ENCODE measurements around the gene SRCIN1.
A peak's percentile ranks its signal among the peaks of the same experiment; 100 is the strongest.

Gene SRCIN1

GRCh38 chr17:38598995-38599394 is 6.8 kb downstream of the SRCIN1 start:
- no peak for DNase-seq

GRCh38 chr17:38598536-38598935 is 7.2 kb downstream of the SRCIN1 start:
- DNase-seq: no peak

GRCh38 chr17:38597375-38597774 is 8.4 kb downstream of the SRCIN1 start:
- no peak for DNase-seq

GRCh38 chr17:38596651-38597050 is 9.1 kb downstream of the SRCIN1 start:
- no peak for DNase-seq

- no peak for DNase-seq
Measured at GRCh38 chr17:38595892-38596291, 9.9 kb downstream of the SRCIN1 start.

GRCh38 chr17:38594152-38594551 is 11.6 kb downstream of the SRCIN1 start:
- no peak for DNase-seq

- DNase-seq: no peak
Measured at GRCh38 chr17:38592487-38592886, 13.3 kb downstream of the SRCIN1 start.

GRCh38 chr17:38591759-38592241 is 14.0 kb downstream of the SRCIN1 start:
- no peak for DNase-seq

GRCh38 chr17:38590988-38591758 is 14.6 kb downstream of the SRCIN1 start:
- no peak for DNase-seq

GRCh38 chr17:38589462-38590114 is 16.2 kb downstream of the SRCIN1 start:
- no peak for DNase-seq

- DNase-seq: no peak
Measured at GRCh38 chr17:38588788-38589174, 17.0 kb downstream of the SRCIN1 start.

- no peak for DNase-seq
Measured at GRCh38 chr17:38587947-38588787, 17.6 kb downstream of the SRCIN1 start.

- DNase-seq: no peak
Measured at GRCh38 chr17:38587203-38587602, 18.5 kb downstream of the SRCIN1 start.

GRCh38 chr17:38586788-38587187 is 19.0 kb downstream of the SRCIN1 start:
- no peak for DNase-seq

- DNase-seq: no peak
Measured at GRCh38 chr17:38585918-38586529, 19.7 kb downstream of the SRCIN1 start.

GRCh38 chr17:38585056-38585917 is 20.5 kb downstream of the SRCIN1 start:
- no peak for DNase-seq

- DNase-seq: peak in 3 of 4 experiments; percentile 17 to 32 (median 18)
Measured at GRCh38 chr17:38584350-38584925, 21.3 kb downstream of the SRCIN1 start.

- no peak for DNase-seq
Measured at GRCh38 chr17:38583828-38584349, 21.9 kb downstream of the SRCIN1 start.

- no peak for DNase-seq
Measured at GRCh38 chr17:38583176-38583575, 22.6 kb downstream of the SRCIN1 start.

- DNase-seq: no peak
Measured at GRCh38 chr17:38582069-38582468, 23.7 kb downstream of the SRCIN1 start.

- no peak for DNase-seq
Measured at GRCh38 chr17:38579934-38580333, 25.8 kb downstream of the SRCIN1 start.

Data from activated CD4-positive, CD25-positive, alpha-beta regulatory T cell (primary cell).